ENCODE results near the gene CHST3. TPM values are rescaled to one million over a fixed set of nuclear protein-coding genes. Genes with fewer than 3 reads are reported as not detected.
A peak's percentile ranks its signal among the peaks of the same experiment; 100 is the strongest.

CHST3 gene
- total and polyA plus RNA-seq, 4 donors = 2.2 to 13.7 (median 8.0) TPM

DNA sequence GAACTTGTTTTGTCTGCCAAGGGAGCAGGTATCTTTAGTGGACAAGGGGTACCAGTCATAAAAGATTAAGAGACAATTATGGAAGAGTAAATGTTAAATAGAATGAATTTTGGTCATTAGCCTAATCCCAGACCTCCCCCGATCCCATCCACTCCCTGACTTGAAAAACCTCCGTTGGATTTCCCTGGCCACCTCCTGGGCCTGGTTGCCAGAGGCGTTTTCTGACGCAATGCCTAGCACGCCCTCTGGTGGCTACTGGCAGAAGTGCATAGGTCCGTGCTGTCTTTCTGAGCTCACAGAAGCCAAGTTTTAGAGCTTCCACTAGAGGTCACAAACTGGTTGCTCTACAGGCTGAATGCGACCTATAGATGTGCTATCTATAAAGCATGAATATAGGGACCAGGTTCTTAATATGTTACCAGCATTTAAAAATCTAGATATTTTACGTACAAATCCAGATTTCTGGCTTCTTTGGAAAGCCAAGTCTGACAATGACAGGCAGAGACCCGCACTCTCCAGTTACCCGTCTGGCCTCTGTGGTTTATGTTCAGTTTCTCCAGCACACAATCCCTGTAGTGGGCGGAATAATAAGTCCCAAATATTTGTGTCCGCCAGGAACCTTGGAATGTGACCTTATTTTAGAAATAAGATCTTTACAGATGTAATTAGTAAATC lies 84.4 kb downstream of the CHST3 start:
- Histone ChIP-seq H3K4me3 (no peak overlapping the region), H3K27ac (ENCODE audit: low read depth in 1 of 2, low read length in 1 of 2) (no peak overlapping the region), H3K9ac (ENCODE audit: insufficient read depth in 1 of 2, low read length in 2 of 2) (no peak overlapping the region), H3K4me1 (ENCODE audit: control insufficient read depth in 5 of 5, insufficient read depth in 5 of 5, low read length in 5 of 5) (peaks cover 0 to 13% (median 0%) of the 10 kb centered on the region in 5 donors), H3K9me3 (ENCODE audit: control insufficient read depth in 4 of 4, insufficient read depth in 3 of 4, low read length in 3 of 4) (peaks cover 0 to 2% (median 0%) of the 10 kb centered on the region in 4 donors), H3K36me3 (ENCODE audit: control insufficient read depth in 4 of 4, insufficient read depth in 4 of 4, low read length in 4 of 4) (no peaks in the 10 kb centered on the region), H3K27me3 (ENCODE audit: control insufficient read depth in 3 of 3, insufficient read depth in 3 of 3, low read length in 2 of 3) (no peaks in the 10 kb centered on the region)
- ATAC-seq (ENCODE audit: insufficient read depth, low FRiP score) (peak; percentile 93), DNase-seq (peak; percentile 95 to 97 (median 97))
- WGBS, 2 donors = 30 to 31% methylated on average over 12 of the region's 12 CpGs
- TF ChIP-seq CTCF (IDR thresholded peaks at IDR 0.05; ENCODE audit: control extremely low read depth, extremely low read depth) = peak; percentile 100

DNA sequence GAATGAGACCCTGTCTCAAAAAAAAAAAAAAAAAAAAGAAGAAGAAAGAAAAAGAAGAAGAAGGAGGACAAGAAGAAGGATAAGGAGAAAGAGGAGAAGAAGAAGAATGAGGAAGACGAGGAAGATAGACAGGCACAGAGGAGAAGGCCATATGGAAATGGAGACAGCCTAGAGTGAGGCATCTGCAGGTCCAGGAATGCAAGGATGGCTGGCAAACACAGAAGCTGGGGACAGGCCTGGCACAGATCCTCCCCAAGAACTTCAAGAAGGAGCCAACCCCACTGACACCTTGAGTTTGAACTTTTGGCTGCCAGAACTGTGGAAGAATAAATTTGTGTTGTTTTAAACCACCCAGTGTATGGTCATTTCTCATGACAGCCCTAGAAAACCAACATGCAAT lies 85.3 kb downstream of the CHST3 start:
- Histone ChIP-seq H3K9ac (ENCODE audit: insufficient read depth in 1 of 2, low read length in 2 of 2) (no peak overlapping the region), H3K36me3 (ENCODE audit: control insufficient read depth in 4 of 4, insufficient read depth in 4 of 4, low read length in 4 of 4) (no peaks in the 10 kb centered on the region), H3K9me3 (ENCODE audit: control insufficient read depth in 4 of 4, insufficient read depth in 3 of 4, low read length in 3 of 4) (peaks cover 0 to 2% (median 0%) of the 10 kb centered on the region in 4 donors), H3K4me3 (no peak overlapping the region), H3K27me3 (ENCODE audit: control insufficient read depth in 3 of 3, insufficient read depth in 3 of 3, low read length in 2 of 3) (no peaks in the 10 kb centered on the region), H3K4me1 (ENCODE audit: control insufficient read depth in 5 of 5, insufficient read depth in 5 of 5, low read length in 5 of 5) (peaks cover 0 to 10% (median 0%) of the 10 kb centered on the region in 5 donors), H3K27ac (ENCODE audit: low read depth in 1 of 2, low read length in 1 of 2) (no peak overlapping the region)
- ATAC-seq (ENCODE audit: insufficient read depth, low FRiP score) (no peak), DNase-seq (no peak)
- TF ChIP-seq CTCF (IDR thresholded peaks at IDR 0.05; ENCODE audit: control extremely low read depth, extremely low read depth) = no peak
- WGBS, 2 donors = 83 to 91% methylated on average over 1 of the region's 1 CpG

GRCh38 chr10:72049969-72050781 lies 86.0 kb downstream of the CHST3 start:
- 91 to 98% methylated on average over 5 of the region's 5 CpGs for WGBS, 2 donors
- H3K4me3 ChIP-seq = no peak overlapping the region

More at GRCh38 chr10:72049969-72050781, 86.0 kb downstream of the CHST3 start:
- Histone ChIP-seq H3K36me3 (ENCODE audit: control insufficient read depth in 4 of 4, insufficient read depth in 4 of 4, low read length in 4 of 4) (no peaks in the 10 kb centered on the region), H3K27ac (ENCODE audit: low read depth in 1 of 2, low read length in 1 of 2) (no peak overlapping the region), H3K27me3 (ENCODE audit: control insufficient read depth in 3 of 3, insufficient read depth in 3 of 3, low read length in 2 of 3) (no peaks in the 10 kb centered on the region), H3K4me1 (ENCODE audit: control insufficient read depth in 5 of 5, insufficient read depth in 5 of 5, low read length in 5 of 5) (peaks cover 0 to 5% (median 0%) of the 10 kb centered on the region in 5 donors), H3K9me3 (ENCODE audit: control insufficient read depth in 4 of 4, insufficient read depth in 3 of 4, low read length in 3 of 4) (peaks cover 0 to 2% (median 0%) of the 10 kb centered on the region in 4 donors), H3K9ac (ENCODE audit: insufficient read depth in 1 of 2, low read length in 2 of 2) (no peak overlapping the region)
- TF ChIP-seq CTCF (IDR thresholded peaks at IDR 0.05; ENCODE audit: control extremely low read depth, extremely low read depth) = no peak
- DNase-seq (no peak), ATAC-seq (ENCODE audit: insufficient read depth, low FRiP score) (no peak)

Measured in lung (tissue), 12 donors.